NCI-H2171 (cell line): ENCODE data around the gene DNAH17.
"Not testable (repeated sequence)": the region's sequence is repeated elsewhere in the genome, so short reads cannot be mapped to it uniquely, and the experiment has no call there.

ENCODE experiments used
- DNase-seq: peaks from one replicate; lab custom pipeline; 2025; lab: John Stamatoyannopoulos, UW

The DNAH17 gene

DNA sequence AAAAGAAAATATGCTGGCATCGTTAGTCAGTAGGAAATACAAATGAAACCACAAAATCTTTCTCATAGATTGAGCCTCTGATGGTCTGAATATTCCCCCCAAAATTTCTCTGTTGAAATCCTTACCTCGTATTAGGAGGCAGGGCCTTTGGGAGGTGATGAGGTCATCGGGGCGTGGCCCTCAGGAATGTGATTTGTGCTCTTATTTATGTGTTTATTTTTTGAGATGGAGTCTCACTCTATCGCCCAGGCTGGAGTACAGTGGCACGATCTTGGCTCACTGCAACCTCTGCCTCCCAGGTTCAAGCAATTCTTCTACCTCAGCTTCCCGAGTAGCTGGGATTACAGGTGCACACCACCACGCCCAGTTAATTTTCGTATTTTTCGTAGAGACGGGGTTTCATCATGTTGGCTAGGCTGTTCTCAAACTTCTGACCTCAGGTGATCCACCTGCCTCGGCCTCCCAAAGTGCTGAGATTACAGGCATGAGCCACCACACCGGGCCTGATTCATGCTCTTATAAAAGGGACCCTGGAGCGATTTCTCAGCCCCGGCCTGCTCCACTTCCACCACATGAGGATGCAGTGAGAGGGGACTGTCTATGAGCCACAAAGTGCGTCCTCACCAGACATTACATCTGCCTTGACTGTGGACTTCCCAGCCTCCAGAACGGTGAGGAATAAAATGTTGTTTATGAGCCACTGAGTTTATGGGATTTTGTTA lies 53.1 kb downstream of the DNAH17 start:
- no peak for DNase-seq

DNA sequence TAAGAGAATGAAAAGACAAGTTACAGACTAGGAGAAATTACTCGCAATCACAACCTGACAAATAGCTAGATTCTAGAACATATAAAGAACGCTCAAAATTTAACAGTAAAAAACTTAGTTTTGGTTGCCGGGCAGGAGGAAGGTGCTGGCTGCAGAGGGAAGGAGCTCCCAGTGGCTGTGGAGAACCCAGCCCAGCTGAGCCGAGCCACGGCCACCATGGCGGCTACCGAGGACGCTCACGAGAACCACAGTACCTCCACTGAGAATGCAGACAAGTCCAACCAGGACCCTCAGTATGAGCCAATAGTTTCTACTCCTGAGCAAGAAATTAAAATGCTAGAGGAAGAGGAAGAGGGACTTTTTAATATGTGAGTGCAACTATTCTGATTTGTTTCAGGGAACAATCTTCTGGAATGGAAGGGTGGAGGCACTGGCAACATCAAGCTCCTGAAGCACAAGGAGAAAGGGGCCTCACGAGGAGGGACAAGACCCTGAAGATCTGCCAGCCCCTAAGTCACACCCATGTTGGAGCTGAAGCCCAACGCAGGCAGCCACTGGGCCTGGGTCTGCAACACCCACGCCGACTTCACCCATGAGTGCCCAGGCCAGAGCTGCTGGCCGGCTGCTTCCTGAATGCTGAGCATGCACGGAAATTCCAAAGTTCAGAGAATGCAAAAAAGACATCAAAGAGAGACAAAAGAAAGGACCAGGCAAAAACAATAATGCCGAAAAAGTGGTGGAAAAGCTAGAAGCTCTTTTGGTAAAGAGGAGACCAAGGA lies 55.0 kb downstream of the DNAH17 start:
- DNase-seq: no peak

DNA sequence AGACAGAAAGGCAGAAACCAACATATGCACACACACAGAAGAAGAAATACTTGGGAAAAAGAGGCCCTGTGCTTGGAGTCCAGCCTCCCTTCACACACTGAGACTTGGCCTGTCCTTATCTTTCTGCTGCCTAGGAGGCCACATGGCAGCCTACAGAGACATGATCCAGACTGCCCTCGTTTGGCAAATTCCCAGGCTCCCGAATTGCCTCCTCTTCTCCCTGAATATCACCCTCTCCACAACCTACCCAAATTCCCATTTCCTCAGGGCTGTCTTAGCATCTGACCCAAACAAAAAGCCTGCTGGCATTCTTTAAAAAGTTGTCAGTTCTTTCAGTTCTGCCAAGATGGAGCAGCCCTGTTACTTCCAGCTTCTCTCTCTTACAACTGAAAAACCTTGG lies 59.8 kb downstream of the DNAH17 start:
- DNase-seq: no peak

DNA sequence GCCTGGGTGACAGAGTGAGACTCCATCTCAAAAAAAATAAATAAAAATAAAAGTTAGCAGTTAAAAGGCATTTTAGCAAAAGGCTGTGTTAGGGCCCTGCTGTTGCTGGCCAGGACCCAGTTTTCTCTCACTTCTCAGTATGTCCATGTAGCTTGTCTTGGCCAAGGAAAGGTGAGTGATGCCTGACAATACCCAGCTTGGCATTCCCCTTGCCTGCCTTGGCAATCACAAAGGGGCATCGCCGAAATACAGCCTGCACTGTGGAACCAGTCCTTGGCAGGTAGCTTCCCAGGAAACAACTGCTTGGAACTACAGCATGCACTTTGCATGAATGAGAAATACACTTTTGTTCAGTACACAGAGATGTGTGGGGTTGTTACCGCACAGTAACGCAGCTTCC lies 61.7 kb downstream of the DNAH17 start:
- DNase-seq: no peak

DNA sequence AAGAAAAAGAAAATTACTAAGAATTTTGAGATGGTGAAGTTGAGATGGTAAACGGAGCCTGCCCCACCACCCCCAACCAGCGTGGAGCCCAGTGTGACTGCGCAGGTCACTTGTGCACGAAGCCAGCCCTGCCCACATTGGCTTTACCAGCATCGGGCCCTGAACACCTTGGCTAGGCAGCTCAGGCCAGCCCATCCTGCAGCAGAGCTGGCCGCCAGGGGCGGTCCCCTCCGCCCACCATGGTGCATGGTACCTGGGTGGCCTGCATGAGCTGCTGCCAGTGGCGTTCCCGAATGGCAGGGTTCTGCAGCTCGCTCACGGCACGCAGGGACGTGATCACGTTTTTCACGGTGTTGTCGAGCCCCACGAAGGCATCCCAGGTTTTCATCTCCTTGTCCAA lies 62.7 kb downstream of the DNAH17 start:
- no peak for DNase-seq

DNA sequence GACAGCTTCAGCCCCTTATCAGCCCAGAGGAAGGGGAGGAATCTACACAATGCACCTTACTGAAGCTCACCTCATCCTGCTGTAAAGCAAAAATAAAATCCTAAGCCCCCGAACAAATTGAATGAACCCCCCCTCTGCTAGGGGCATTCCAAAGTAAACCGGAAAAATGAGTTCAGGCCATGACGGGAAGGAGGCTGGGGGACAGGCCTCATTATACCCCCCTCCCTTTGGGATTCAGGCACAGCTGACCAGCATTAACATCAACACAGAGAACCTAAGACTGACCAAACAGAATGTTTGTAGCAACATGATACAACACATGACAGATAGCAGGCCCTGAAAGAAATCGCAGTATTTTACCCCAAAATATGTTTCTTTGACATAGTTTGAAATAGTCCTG lies 64.2 kb downstream of the DNAH17 start:
- DNase-seq: no peak

DNA sequence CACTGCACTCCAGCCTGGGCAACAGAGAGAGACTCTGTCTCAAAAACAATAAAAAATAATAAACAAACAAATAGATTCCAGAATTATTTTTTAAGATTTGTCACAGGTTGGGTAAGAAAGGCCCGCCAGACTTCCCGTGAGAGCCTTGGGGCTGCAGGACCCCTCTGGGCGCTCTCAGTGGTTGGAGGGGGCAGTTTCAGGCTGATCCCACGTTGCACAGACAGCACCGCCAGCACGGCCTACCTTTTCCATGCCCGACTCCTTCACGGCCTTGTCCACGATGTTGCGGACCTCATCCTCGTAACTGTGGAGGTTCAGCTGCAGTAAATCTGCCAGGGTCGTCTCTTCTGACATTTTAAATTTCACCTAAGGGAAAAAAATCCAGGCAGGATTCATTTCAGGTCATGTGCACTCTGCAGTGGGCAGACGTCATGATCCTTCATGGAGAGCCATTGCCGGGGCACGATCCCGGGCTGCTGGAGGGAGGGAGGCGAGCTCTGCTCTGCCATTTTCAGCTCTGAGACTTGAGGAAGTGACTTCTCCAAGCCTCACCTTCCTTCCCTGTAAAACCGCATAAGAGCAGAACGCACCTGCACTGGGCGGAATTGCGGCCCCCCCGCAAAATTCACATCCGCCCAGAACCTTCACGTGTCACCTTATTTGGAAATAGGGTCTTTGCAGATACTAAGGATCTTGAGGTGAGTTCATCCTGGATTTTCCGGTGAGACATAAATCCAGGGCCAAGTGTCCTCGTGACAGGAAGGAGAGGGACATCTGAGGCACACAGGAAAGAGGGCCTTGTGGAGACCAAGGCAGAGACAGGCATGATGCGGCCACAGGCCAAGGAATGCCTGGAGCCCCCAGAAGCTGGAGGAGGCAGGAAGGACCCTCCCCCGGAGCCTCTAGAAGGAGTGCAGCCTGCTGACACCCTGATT lies 66.8 kb downstream of the DNAH17 start:
- DNase-seq: no peak

DNA sequence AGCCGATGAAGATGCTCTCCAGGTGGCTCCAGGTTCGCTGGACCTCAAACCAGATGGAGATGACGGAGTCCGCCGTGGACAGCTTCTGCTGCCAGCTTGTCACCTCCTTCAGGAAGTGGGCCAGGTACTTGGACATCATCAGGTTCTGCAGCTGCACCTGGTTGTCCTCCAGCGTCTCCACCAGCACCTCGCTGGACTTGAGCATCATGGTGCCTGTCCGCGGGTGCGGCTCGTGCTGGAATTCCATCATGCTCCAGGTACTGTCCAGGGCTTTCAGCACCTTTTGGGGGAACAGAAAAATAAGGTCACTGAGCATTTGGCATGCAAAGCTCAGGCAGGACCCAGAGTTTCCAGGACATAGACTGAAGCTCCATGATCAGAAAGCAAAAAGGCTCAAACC lies 69.7 kb downstream of the DNAH17 start:
- no peak for DNase-seq

DNA sequence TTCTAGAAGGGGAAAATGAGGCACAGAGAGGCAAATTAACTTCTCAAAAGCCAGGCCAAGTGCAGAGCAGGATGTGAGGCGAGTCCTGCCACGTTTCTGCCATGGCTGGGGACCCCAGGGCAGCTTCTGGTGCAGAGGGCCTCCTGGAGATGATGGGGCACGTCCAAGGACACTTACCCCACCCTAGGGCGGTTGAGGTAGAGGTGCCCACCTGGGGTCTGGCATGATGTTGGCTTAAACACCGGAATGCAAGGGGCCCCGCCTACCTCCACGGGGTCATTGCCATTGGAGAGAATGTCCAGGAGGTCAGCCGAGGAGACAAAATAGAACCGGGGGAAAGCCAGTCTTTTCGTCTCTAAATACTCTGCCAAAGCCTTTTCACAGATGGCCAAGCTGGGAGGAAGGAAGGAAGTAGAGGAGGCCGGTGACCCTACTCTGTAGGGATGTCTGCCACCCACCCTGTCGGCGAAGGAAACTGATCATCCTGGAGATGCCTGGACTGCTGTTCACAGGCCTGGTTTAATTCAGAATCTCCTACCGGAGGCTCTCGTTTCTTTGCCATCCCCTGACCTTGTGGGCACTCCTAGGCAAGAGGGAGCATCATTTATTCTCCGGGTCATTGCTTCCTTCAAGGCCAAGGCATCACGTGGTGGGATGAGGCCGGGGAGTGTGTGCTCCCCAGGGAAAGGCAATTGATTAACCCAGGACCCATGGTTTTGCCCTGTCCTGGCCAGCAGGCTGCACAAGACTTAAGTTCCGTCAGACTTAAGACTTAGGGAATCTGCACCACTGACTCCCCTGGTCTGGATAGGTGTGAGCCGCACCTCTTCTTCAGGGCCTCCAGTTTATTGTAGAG lies 70.5 kb downstream of the DNAH17 start:
- DNase-seq: no peak

DNA sequence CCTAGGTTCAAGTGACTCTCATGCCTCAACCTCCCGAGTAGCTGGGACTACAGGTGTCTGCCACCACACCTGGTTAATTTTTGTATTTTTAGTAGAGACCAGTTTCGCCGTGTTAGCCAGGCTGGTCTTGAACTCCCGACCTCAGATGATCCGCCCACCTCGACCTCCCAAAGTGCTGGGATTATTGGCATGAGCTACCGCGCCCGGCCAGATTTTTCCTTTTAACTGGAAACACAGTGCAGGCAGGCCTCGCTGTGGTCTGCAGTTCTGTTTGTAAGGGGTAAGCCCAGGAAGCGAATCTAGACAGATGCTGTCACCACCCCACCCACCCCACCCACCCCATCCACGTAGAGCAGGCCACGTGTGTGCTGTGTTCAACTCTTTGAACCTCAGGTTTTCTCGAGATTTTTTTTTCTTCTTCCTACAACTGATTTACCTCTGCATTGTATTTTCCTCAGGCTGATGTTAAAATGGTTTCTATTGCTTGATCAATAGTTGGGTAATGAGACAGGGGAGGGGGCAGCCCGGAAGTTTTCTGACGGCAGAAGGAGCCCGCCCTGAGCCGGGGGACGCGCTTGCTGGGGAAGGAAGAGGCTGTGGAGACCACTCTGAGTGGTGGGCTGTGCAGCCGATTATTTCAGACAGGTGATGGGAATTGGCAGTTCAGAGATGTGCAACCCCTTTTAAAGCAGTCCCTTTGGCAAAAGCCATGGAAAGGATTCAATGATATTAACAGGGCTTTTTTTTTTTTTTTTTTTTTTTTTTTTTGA lies 72.9 kb downstream of the DNAH17 start:
- no peak for DNase-seq

DNA sequence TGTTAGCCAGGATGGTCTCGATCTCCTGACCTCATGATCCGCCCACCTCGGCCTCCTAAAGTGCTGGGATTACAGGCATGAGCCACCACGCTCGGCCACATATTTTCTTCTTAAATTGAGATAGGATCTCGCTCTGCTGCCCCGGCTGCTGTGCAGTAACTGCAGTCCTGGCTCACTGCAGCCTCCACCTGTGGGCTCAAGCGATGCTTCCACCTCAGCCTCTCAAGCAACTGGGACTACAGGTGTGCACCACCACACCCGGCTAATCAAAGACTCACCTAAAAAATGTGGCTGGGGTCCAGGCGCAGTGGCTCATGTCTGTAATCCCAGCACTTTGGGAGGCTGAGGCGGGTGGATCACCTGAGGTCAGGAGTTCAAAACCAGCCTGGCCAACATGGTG lies 73.8 kb downstream of the DNAH17 start:
- not testable (repeated sequence) for DNase-seq

DNA sequence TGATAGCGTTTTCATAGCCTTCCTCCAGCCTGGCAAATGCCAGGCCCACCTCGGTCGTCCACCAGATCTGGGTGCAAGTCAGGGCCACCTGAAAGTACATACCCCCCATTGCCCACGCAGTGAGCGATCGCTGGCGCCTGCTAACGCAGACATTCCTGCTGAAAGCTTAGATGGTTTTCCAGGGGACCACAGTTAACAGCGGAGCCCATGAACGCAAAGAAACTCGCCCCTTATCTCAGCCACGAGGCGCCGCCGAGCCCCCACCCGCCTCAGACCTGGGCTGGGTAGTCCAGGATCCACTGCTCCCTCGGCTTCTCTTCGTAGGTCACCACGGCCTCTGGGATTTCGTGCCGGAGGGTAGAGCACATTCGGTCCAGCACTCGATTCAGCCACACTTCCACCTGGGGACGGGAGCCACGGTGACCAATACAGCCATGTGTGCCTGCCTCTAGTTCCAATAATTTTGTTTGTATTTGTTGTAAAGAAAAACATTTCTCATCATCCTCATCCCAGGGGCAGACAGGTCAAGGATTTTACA lies 74.5 kb downstream of the DNAH17 start:
- DNase-seq: no peak

DNA sequence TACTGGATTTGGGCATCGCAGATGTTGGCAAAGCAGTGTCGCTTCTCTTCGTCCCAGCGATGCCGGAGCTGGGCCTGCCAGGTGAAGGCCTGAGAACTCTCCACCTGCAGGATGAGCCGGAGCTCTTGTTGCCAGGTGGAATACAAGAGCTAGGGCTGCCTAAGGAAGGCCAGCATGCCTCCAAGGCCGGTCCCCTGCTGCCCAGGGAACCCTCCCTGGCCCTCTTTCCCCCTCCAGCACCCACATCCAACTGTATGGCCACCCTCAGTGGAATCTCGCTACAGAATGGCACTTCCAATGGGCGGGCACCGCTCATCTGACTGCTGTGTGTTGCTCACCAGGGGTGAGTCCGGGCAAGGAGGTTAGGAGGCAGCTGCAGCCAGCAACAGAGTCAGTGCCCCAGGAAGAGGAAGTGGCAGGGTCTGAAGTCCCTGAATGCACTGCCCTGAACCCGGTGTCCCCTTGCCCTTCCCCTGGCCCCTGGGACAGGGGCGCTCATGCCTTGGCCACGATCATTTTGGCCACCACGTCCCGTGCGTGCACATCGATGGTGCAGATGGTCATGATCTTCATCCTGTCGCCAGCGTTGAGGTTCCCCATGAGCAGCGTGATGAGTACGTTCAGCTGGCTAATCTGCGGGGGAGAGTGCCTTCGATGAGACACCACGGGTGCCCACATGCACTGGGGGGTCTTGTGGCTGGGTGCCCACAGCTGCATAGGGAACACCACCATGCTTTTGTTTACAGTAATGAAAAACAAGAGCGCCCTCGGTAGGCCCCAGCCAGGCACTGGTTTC lies 75.8 kb downstream of the DNAH17 start:
- DNase-seq: no peak

DNA sequence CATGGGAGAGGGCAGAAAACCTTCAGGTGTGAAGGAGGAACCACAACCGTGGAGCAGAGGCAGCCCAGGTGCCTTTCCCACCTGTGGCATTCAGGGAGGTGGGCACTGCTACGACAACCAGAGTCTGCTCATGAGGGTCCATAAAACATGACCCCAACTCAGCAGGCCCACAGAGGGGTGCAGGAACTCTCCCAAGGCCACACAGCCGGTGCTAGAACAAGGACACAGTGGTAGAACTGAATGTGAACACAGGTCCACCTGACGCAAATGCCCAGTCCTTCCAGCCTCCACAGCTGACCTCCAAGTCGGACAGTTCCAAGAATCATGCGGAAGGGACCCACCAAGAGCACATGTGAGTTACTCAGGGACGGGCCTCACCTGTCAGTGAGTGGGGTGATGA lies 76.4 kb downstream of the DNAH17 start:
- DNase-seq: no peak

DNA sequence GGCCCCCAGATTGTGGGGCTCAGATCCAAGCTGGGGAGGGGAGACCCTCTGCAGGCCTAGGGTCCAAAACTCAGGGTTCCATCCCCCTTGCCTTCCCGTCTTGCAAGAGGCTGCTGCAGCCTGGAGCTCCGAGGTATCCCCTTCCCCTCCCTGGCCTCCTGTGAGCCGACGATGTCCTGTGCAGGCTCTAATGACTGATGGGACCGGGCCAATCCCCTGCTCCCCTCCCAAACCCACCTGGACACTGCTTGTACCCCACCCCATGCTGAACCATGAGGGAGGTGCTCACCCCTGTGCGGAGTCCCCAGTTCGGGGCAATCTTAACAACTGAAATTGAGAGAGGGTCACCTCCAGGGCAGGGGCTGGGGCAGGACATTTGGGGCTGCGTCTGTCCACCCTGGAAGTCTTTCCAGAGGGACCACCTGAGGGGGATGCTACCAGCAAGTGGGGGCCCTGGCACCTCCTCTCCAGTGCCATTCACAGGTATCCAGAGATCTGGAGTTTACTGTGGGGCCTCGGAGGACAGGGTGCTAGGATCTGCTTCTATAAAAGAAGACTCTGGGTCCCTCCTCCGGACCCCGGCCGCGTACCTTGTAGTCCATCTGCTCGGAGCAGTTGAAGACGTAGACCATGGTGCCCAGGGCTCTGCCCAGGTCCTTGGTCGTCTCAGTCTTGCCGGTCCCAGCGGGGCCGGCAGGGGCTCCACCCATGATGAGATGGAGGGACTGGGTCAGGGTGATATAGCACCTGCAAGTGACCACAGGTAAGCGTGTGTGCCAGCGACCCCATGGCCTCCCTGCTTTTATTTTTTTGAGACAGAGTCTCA lies 77.3 kb downstream of the DNAH17 start:
- no peak for DNase-seq

DNA sequence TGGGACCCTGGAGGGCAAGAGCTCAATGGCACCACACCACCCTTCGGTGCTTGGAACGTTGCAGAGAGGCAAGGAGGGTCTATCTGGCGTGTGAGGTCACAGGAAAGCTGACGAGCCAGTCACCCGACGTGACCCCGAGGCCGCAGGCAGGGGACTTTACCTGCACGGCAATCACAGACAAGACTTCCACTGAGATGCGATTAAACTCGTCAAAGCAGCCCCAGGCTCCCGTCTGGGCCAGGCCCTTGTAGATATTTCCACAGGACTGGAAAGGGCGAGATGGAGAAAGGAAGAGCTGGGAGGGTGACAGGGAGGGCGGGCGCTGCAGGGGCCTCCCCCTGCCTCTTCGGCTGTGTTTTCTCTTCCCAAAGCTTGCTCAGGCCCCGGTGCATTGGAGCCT lies 78.3 kb downstream of the DNAH17 start:
- no peak for DNase-seq

DNA sequence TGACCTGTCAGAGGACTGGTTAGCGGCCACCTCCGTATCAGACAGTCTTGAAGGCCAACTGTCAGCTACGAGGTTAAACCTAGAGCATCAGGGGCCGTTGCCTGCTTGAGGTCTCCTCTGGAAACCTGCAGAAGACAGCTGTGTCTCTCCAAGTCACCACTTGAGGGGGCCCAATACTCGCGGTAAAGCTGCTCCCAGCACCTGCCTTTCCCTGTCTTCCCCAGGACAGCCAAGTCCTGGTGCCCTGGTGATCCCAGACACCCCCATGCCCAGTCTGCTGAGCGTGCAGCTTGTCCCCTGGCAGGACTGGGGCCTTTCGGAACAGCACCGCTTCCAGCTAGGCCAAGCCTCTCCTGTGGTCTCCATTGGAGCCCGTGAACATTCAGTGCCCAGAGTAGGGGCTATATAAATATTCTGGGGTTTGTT lies 80.1 kb downstream of the DNAH17 start:
- peak; percentile 77 for DNase-seq

DNA sequence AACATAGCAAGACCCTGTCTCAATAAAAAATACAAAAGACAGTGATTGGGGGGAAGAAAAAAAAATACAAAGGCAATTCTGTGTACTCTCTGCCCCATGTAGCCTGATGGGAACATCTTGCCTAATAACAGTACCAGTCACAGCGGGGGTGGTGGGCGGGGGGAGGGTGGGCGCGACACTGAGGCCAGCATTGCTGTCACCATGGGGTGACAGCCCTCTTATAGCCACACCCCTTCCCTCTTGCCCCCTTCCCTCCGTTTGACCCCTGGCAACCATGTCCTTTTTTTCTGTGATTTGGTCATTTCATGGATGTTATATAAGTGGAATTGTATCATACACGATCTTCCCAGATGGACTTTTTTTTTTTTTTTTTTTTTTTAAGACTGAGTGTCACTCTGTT lies 80.9 kb downstream of the DNAH17 start:
- no peak for DNase-seq

DNA sequence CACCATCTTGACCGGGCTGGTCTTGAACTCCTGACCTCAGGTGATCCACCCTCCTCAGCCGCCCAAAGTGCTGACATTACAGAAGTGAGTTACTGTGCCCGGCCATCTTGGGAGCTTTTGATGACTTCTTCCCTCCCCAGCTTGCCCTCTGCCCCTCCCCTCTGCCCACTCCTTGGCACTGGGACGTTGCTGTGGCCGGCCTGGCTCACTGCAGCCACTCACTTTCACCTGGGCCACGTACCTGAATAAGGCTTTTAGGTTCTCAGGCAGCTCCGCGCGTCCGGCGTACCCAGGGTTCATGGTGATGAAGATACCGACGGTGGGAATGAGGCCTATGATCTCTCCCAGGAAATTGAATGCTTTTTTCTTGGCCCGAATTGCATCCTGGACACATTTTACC lies 81.6 kb downstream of the DNAH17 start:
- DNase-seq: no peak
